ENCODE measurements around the gene MACROD2. TPM values are rescaled to one million over a fixed set of nuclear protein-coding genes. Genes with fewer than 3 reads are reported as not detected.

MACROD2 gene
- total RNA-seq, 1 donor from 2014 or later: not detected

DNA sequence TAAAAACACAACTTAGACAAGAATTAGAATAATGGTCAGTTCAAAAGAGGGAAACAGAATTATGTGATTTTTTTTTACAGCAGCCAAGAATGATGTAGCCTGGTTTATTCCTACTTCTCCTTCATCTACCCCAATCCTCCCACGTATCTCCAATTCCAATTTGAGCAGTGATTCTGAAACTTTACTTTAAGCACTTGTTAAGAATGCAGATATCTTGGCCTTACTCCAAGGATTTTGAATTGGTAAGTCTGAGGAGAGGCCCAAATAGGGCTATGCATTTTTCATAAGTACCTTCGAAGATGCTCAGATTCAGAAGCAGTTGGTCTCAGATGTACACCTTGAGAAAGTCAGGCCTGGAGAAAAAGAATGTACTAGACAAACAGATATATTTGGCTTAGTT is 575.5 kb downstream of the MACROD2 start:
- intact Hi-C loops (cut with micrococcal nuclease): no loop called here

DNA sequence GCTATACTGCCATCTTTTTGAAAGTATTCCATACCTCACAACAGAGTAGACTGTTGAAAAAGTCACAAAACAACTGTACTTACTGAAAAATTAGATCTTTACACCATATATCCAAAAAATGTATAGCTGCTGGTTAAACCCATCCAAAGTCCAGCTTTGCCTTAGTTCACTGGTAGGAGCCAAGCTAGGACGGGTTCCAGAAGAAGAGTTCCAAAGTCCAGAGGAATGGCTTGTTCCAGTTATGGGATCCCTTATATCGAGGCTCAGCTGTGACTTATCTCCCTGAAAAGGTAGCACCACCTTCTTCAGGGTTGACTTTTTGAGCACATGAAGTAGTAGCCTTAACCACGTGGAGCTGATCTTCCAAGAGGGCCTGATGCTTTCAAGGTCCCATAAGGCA is 578.4 kb downstream of the MACROD2 start:
- intact Hi-C loops (cut with micrococcal nuclease): no loop called here

DNA sequence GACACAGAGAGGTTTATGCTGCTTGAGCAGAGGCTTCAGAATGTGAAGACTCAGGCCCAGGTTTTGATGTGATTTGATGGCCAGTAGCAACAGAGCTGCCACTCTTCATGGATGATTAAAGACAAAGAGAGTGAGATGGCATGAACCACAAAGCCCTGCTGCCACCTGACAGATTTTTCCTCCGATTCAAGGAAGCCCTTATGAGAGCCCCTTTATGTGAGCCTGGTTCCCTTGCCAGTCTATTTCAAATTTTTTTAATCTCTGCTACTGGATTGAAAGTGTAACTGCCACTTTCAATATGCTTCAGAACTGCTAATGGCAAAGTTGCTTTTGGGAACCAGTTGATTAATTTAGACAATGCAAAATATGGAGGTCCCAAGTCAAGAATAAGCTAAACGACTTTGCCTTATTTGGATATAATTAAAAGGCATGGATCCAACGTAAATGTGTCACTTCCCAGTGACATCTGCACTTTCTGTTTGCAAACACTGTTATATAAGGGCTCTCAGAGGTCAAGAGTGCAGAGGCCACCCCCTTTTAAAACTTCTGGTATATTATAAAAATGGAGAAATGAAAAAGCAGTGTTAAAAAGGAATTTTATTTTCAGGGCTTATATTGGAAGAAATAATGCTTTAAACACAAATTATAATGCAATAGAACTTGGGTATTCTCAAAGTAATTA is 581.0 kb downstream of the MACROD2 start:
- intact Hi-C loops (cut with micrococcal nuclease): no loop called here

DNA sequence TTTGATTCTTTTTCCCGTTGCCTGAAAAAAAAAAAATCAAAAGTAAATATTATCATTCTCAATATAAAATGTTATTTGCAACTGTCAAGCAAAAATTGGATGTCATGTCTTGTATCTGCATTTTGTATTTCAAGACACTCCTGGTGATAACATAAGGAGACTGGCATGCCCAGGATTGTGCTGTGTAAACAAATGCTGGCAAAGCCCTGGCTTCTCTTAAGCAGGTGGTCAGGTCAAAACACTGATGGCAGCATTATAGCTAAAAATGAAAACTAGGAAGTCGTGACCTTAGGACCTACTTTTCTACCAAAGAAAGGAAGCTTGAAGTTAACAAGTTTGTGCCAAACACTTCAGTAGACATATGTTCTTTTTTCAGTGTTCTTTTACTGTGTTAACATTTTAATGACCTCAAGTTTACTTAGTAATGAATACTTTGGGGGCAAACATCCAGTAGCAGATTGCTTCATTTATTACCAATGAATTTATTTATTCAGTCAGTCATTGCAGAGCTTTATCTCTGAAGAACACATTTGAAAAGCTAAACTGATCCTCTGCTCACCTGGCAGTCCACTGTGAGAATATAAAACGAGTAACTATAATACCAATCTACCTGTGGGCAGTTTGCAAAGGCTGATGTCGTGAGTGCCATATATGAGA is 585.2 kb downstream of the MACROD2 start:
- intact Hi-C loops (cut with micrococcal nuclease): no loop called here

DNA sequence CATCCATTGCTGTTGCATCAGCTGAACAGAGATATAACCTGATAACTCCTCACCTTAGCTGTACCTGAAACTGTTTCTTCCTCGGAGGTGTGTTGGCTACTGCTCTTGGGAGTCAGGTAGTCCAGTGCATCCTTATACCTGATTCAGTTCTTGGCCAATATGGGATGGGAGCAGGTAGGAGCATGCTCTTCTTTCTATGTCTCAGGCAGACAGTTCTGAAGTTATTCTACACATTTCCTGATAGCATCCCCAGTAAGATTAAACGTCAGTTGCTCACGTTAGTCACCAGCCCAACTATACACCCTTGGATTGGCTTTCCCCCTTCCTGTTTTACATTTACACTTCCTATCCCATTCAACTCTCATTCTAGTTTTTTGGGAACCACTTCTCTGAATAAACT is 586.4 kb downstream of the MACROD2 start:
- intact Hi-C loops (cut with micrococcal nuclease): no loop called here

DNA sequence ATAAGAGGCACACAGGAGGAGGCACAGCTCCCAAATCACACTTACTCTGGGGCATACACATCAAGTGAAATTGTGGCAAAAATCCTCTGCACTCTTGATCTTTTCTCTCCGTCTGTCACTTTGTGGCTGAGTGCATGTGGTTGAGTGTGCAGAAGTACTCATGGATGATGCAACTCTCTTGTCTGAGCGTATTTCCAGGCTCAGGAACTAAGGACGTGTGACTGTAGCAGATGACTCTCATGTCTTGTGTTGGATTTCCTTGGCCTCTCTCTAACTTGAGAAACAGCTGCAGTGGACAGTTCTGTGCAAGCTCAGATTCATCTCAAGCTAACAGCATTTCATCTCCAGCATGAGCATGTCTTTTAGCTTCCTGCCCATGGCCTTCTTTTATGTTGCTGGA is 587.5 kb downstream of the MACROD2 start:
- intact Hi-C loops (cut with micrococcal nuclease): no loop called here

DNA sequence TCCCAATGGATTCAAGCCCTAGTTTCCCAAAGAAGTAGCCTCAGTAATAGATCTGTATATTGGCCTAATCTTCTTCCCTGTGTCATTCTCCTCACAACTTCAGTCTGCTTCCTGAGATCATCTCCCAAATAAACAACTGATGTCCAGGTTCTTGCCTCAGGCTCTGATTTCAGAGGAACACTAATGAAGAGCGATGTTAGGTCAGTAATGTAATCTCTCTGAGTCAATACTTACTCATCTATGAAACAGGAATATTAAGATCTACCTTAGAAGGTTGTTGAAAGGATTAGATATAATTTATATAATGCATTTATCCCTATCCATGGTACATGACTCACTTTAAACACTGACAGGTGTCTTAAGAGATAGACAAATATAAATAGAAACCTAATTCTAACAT is 588.1 kb downstream of the MACROD2 start:
- intact Hi-C loops (cut with micrococcal nuclease): no loop called here

DNA sequence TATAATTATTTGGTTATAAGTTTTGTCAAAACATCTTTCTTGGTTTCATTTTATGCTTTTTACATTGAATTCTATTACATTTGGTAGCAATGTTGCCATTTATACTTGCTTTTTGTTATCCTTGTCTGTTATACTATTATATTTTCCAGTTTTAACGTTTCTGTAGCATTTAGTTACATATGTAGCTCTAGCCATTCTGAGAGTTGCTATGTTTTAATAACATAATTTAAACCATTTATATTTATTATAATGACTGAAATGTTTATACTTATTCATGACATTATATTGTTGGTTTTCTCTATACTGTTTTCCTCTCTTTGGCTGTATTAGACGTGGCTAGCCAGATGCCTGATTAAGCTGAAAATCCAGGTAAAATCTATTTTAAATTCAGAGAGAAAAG is 594.1 kb downstream of the MACROD2 start:
- intact Hi-C loops (cut with micrococcal nuclease): no loop called here

DNA sequence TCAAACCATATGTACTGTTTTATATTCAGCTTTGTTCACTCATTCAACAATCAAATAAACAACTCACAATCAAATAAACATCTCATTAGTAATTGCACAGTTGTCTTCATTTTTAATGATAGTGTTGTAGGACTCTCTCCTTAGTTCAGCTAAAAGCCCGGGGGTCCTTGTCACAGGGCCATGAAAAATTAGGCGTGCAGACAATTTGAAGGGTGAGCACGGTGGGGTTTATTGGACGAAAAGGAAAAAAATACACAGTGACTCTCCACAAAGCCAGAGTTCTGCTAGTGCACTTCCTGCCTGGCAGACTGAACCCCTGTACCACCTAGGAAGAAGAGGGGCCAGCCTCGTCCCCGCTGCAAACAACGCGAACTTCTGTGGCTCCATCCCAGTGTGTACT is 599.7 kb downstream of the MACROD2 start:
- intact Hi-C loops (cut with micrococcal nuclease): no loop called here

DNA sequence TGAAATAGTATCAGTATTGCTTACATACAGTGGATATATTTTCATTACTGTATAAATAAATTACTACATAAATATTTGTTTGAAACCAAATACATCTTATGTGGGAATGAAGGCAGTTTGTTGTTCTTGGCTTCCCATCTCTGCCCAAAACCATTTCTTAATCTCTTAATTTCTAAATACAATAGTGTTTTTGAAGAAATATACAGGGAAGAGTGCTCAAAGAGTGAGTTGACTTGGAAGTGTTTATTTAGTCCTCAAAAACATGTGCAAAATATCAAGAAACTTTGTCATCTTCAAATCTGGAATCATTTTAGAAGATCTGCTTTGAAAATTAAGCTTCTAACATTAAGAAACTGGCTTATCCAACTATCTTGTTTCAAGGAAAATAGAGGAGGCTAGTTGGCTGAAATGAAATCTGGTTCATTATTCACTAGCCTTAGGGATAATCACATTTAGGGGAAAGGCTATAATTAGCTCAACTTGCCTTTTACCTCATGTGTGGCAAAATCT is 601.9 kb downstream of the MACROD2 start:
- intact Hi-C loops (cut with micrococcal nuclease): no loop called here

DNA sequence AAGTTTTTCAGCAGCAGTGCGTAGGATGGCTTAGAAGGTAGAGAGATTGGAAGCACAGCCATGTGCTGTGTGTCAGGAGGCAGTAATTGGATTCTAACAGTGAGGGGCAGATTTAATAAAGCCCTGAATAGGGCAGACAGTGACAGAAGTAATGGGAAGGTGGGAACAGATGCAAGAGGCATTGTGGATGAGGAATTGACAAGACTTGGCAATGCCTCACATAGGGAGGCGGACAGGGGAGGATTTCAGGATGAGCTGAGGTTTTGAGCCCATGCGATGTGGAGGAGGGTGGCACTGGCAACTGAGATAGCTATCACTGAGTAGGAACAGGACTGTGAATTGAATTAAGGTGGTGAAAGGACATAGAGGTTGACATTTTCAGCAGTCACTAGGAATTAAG is 604.3 kb downstream of the MACROD2 start:
- intact Hi-C loops (cut with micrococcal nuclease): no loop called here

DNA sequence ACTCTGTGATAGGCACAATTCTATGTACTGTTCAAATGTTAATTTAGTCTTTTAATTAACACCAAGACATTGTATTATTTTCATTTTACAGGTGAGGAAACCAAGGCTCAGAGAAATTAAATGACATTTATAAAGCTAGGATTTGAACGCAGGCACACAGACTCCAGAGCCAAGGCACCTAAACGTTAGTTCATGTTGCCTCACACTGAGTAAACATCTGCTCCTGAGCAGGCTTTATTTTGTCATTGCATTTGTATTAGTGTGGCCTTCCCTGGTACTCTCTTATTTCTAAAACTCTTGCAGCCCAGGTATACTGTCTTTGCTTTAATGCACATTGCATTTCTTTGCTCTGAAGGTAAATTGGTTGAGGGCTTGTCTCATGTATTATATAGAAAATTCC is 605.2 kb downstream of the MACROD2 start:
- intact Hi-C loops (cut with micrococcal nuclease): no loop called here

DNA sequence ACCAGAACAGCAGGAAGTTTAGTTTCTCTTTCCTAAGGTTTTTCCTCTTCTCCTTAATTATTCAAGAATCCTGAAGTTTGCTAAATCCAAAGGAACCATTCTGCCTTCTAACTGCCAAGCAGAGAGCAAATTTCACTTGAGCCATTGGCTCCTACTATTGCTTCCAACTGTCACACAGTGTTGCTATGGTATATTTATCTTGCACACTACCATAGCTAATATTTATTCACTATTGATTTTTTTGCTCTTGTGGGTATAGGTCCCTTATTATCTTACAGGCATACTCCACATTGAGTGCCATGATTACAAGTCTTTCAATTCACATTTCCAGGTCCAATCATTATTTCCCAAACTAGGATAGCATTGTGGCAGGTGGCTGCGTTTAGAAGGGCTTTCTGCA is 608.8 kb downstream of the MACROD2 start:
- intact Hi-C loops (cut with micrococcal nuclease): no loop called here

DNA sequence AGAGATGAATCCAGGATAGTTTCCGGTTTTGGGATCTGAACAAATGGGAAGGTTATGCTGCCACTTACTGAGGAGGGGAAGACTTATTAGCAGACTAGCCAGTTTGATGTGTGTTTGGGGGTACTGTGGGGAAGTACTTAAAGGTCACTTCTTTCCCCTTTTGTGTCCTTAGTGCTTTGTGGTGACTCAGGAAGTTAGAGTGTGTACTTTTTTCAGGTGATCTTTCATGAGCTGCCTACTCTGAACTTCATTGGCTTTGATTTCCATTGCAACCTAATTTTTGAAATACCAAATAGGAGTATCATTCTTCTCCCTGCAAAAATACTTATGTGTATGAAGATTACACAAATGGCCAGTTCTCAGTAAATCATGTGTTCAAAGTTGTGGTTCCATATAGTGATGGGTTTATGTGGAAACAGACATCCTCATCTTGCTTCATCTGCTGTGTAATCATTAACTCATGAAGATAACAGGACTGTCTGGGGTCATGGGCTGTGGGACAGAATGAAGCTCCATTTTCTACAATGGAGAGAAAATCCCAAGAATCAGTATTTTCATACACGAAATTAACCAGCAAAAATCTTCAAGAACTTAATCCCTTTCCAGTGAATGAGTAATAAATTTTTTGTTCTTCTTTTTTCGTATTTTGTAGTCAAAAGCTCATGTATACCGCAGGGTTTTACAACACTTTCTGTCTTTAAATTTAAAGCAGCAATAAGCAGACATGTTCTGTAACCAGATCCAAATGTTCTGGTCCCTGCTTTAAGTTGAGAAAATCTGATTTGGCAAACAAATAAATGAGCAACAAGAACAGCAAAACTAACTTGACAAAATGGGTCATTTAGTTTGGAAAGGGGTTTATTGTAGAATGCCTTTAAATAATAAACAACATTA is 614.3 kb downstream of the MACROD2 start:
- intact Hi-C loops (cut with micrococcal nuclease): no loop called here

DNA sequence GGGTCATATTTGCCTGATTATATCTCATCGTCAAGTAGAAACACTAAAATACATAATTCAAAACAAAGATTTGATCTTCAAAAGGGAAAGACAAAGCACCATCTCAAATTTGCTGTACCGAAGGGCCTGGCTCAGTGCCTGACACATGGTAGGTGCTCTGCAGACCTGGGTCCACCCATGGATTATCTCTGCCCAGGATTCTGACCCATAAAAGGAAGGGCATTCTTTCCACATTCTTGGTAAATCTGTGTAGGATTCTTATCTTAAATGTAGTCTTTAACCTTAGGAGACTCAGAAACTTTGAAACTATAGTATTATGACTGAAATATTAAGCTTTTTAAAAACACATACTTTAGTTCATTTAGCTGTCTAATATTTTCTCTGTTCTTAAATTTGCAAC is 616.2 kb downstream of the MACROD2 start:
- intact Hi-C loops (cut with micrococcal nuclease): no loop called here

DNA sequence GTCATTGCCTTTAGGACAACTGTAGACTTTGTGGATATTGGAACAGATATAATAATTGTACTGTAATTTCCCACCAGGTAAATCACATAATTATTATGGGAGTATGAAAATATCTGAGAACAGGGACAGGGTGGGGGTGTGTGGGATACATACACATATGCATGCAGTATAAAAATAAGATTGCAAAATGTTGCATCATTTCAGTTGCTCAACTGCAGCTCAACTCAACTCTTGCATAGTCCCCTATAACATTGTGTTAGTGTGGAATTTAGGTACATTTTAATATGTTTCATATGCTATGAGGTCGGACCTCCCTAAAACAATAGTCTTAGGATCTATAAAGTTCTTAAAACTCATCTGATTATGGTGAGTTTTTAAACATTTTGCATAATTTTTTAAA is 617.1 kb downstream of the MACROD2 start:
- intact Hi-C loops (cut with micrococcal nuclease): no loop called here

DNA sequence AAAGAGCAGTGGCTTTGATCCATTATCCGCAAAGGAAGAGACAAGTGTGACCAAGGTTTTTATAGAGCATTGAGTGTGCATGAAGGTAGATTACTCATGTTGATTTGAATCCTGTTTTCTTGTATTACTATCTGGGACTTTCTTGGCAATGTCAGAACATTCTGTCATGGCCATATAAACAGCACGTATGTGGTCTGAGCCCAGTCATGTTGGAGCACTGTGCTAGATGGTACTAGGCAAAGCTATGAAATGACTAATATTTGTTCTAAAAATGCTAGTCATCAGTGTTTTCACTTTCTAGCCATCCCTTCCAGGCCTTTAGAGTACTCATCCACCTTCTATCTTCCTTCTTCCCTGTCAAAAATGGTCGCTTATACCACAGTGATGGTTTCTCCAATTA is 620.7 kb downstream of the MACROD2 start:
- intact Hi-C loops (cut with micrococcal nuclease): no loop called here

DNA sequence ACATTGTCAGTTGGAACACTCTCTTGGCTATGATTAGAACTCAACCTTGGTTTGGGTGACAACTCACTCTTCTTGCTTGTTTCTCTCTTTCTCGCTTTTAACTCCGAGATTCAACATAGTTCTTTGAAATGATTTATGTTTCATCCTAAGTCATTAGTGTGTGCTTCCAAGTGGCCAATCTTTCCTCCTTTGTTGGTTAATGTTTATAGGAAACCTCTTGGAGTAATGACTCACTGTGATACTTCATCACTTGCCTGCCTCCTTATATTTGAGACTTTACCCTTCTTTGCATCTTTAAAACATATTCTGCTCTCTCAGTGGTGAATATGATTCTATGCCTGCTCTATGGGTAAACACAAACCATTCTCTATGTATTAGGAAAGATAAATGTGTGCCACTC is 621.8 kb downstream of the MACROD2 start:
- intact Hi-C loops (cut with micrococcal nuclease): no loop called here

DNA sequence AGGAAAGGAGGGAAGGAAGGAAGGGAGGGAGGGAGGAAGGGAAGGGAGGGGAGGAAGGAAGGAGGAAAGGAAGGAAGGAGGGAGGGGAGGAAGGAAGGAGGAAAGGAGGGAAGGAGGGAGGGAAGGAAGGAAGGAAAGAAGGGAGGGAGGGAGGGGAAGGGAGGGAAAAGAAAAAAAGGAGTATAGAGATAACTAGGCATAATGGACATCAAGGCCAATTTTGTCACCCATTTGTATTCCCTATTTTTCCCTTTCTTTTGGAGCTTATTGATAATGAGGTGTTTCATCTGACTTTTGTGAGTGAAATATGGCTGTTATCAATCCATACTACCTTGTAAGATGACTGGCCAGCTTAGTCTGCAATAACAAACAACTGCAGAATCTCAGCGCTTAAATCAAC is 624.1 kb downstream of the MACROD2 start:
- intact Hi-C loops (cut with micrococcal nuclease): no loop called here

DNA sequence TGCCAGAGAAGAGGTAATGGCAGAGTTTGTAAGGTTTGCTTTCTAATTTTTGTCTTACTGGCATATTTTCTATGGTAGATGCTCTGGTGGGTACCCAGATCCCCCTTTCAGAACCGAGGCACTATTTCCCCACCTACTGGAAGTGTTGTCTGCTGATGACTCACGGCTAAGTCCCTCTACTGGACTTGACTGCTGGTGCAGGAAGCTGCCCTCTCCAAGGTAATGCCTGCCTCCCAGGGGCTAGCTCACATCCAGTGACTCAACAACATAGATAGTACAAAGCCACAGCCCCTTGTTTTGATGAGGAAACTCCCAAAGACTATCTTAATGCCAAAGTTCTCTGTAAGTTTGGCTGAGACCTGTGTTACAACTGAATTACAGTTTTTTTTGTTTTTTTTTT is 627.5 kb downstream of the MACROD2 start:
- intact Hi-C loops (cut with micrococcal nuclease): no loop called here

DNA sequence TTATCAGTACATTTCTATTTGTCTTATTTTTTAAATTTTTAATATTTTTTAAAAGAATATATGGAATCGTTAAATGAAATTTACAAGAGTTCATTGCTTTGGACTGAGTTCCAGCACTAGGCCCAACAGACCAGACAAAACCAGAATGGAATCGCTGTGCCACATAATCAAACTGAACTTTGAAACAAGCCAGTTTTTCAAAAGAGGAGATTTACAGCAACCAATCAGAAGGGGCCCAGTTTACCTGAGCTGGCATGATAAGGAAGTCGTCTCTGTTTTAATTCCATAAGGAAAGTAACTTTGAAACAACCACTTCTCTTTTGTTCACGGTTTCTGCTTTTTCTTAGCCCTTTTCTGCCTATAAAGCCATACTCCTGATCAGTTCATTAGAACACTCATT is 635.7 kb downstream of the MACROD2 start:
- intact Hi-C loops (cut with micrococcal nuclease): no loop called here

DNA sequence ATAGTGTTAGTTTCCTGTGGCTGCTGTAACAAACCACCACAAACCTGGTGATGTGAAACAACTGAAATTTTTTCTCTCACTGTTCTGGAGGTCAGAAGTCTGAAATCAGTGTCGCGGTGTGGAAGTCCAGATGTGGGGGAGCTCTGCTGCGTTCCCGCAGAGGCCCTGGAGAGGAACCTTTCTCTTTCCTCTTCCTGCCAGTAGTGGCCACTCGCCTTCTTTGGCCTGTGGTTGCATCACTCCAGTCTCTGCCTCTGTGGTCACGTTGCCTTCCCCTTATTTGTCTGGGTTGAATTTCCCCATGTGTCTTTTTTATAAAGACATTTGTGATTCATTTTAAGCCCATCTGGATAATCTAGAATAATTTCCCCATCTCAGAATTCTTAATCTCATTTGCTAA is 637.6 kb downstream of the MACROD2 start:
- intact Hi-C loops (cut with micrococcal nuclease): no loop called here

All from T-helper 1 cell treated with Interleukin-12 subunit alpha and Interleukin-12 subunit beta and Interleukin-4 antibody, amounts not matched to agents 30 ng/mL and 1 ng/mL, for 36 hours (primary cell).